Loucy (cell line): ENCODE results near the gene RNASE13.

ENCODE experiments used
- EZH2phosphoT487 ChIP-seq: fragments of 200-600 bp; IDR thresholded peaks from 2 replicates; pipeline ENCODE4 v1.6.1; 2018; ENCODE audit warnings: antibody characterized with exemption, mild to moderate bottlenecking, moderate library complexity, borderline replicate concordance
- TF ChIP-seq, protein P1 (sequence below): fragments of 200-600 bp; sonication (generic); conservative IDR thresholded peaks from 2 replicates; pipeline ENCODE4 v1.5.1; 2014; ENCODE audit warnings: mild to moderate bottlenecking, antibody characterized with exemption, low read length

- TF ChIP-seq, protein P1, sequence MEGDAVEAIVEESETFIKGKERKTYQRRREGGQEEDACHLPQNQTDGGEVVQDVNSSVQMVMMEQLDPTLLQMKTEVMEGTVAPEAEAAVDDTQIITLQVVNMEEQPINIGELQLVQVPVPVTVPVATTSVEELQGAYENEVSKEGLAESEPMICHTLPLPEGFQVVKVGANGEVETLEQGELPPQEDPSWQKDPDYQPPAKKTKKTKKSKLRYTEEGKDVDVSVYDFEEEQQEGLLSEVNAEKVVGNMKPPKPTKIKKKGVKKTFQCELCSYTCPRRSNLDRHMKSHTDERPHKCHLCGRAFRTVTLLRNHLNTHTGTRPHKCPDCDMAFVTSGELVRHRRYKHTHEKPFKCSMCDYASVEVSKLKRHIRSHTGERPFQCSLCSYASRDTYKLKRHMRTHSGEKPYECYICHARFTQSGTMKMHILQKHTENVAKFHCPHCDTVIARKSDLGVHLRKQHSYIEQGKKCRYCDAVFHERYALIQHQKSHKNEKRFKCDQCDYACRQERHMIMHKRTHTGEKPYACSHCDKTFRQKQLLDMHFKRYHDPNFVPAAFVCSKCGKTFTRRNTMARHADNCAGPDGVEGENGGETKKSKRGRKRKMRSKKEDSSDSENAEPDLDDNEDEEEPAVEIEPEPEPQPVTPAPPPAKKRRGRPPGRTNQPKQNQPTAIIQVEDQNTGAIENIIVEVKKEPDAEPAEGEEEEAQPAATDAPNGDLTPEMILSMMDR: no peak
- no peak for TF ChIP-seq EZH2phosphoT487
Measured at GRCh38 chr14:21041676-21042433, 7.2 kb upstream of the RNASE13 start, which contains the start of gene RNASE7.
